NCI-H2081 treated with DMSO at 0.1 percent for 48 hours (cell line): ENCODE measurements around the gene PTK6.

Experiments used
- DNase-seq: peaks from one replicate; lab custom pipeline; 2025; lab: John Stamatoyannopoulos, UW

Gene PTK6

DNA sequence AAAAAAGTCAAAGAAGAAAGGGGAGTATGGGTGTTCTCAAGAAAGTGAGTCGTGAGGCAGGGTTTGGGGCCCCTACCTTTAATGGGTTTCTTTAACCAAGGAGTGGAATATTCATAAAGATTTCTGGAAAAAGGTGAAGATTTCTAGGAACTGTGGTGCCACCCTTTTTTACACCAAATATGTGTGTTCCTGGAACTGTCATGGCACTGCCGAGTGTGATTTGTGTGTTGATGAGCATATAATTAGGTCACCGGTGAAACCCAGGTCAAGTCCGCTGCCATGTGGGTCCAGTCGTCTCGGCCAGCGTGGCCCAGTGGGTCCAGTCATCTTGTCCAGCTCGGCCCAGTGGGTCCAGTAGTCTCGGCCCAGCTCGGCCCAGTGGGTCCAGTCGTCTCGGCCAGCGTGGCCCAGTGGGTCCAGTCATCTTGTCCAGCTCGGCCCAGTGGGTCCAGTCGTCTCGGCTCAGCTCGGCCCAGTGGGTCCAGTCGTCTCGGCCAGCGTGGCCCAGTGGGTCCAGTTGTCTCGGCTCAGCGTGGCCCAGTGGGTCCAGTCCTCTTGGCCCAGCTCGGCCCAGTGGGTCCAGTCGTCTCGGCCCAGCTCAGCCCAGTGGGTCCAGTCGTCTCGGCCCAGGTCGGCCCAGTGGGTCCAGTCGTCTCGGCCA is 30.0 kb downstream of the PTK6 start:
- no peak for DNase-seq

DNA sequence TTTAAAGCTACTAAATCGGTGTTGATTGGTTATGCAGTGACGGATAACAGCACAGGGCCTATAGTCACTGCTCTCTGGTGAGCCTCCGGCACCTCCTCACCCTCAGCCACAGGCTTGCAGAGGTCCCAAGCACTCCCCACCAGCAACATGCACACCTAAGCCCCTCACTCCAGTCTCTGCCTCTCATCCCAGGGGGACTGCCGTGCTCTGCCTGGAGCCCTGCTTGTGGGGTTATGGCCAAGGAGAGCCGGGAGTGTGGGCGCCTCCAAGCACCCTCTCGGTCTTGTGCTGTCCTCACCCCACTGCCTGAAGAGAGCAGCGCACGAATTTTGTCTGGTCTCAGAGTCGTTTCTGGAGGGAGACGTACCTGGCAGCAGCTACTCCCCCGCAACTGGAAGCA is 31.5 kb downstream of the PTK6 start:
- no peak for DNase-seq

DNA sequence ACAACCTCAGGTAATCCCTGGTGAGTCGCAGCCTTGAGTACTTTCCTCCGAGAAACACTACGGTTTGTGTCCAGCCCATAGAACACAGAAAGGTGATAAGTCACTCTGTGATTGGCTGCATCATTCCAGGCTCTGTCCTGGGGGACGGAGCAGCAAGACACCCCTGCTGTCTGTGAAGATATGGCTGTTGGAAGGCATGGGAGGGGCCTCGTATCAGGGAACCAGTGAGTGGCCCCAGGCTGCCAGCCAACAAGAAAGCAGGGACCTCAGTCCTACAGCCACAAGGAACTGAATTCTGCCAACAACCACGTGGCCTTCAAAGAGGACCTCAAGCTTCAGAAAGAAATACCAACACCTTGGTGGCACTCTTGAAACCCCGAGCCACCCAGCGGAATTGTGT is 31.9 kb downstream of the PTK6 start:
- no peak for DNase-seq

DNA sequence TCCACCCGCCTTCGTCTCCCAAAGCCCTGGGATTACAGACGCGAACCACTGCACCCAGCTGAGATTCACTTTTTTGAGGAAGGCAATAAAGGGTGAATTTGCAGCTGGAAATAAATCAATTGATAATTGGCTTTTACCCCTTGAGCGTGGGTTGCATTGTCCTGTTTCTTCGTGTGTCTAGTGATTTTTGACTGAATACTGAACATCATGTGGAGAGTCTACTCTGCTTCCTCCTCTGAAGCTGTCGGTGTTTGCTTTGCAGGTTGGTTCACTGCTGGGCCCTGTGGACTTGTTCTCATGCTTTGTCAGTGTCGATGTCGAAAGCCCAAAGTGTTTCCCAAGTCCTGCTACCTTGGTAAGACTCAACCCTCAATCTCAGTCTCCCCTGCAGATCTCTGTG is 32.5 kb downstream of the PTK6 start:
- DNase-seq, result no peak

DNA sequence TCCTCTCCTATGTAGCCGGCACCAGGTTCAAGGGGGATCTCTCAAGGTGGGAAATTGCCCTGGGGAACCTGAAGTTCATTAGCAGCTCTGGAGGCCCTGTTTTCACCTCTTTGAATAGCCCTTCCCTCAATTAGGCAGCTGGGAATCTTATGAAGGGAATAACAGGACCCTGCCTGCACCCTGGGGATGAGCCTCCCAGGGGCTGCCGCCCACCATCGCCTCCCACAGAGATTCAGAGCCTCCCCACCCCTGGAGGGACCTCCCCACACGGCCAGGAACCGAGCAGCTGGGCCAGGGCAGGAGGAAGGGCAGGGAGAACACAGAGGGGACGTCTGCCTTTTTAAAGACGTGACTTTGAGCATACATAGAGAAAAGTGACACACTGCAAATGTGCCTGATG is 33.7 kb downstream of the PTK6 start:
- no peak for DNase-seq

DNA sequence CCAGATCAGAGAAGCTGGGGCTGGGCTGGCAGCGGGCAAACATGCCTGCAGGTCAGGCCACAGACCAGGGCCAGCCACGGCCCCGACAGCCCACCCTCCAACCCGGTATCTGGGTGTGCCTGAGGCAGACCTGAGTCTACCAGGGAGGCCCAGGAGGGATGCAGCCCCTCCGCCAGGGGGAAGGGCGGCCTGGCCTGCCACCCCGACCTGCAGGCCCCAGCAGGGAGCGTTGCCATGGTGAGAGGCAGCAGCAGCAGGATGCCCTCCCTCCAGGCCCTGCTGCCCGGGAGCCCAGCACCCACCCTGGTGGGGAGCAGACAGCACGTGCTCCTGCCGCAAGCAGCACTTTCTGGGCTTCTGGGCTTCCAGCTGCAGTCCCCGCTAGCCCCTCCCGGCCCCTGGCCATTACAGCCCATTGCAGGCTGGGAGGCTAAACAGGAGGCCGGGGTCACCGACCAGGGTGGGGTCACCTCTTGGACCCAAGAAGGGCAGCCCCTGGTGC is 34.5 kb downstream of the PTK6 start:
- DNase-seq, result no peak

DNA sequence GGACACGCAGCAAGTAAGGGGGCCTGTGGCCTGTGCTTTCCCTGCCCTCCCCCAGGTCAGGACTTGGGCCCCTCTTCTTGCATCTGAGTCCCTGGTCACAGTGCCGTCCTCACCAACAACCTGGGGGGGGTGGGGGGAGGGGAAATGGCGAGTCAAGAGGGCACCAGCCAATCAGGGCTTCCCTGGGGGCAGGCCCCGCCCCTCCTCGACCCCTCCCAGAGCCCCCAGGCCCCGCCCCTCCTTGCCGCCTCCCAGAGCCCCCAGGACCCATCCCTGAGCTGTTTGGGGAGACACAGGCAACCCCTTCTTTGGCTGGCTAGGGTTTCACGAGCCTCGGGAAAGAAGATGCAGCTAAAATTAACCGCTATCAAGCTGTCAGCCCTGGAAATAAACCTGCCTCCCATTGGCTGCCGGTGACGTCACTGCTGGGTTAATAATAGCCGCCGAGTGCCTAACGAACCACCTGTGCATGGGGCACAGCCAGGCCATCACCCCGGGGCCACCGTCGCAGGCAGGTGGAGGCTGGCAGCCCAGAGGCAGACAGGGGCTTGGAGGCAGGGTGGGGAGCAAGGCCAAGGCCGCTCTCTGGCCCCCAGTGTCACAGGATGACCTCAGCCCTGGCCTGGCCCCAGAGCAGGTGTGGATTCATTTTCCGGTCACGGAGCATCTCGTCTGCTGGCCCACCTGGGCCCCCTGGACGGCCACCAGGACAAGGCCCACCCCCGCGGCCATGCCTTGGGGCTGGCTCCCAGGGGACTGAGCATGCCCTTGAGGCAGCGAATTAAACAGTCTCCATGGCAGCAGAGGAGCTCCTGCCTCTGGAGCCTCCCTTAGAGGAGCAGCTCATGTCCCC is 35.1 kb downstream of the PTK6 start:
- DNase-seq, result no peak

DNA sequence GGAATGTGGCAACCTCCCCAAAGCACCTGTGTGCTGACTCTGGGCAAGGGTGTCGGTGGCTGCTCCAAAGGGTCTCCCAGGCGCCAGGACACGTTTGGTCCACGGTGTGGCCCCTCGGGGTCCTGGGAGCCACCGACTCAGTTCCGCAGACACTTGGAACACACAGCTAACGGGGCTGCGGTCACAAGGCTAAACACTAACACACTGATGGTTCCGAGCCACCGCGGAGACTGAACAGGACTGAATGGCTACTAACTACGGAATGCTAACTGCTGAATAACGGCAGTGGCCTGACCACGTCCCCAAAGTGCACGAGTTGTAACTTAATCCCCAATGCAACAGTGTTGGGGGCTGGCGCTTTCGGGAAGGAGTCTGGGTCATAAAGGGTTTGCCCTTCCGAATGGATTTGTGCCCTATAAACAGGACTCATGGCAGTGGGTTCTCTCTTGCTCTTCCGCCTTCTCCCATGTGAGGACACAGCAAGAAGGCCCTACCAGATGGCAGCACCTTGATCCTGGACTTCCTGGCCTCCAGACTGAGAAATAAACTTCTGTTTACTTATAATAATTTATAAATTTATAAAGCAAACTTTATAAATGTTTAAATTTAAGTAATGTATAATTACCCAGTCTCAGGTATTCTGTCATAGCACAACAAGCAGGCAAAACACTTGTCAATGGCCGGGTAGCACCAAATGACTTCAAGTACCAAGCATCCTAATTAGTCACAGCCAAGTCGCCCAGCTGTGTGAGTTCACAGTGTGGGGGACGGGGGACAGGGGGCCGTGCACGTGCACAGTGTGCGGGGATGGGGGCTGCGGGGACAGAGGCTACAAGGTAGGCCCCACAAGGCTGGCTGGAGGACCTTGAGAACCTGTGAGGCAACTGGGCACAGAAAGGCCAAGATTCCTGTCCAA is 36.0 kb downstream of the PTK6 start:
- no peak for DNase-seq

DNA sequence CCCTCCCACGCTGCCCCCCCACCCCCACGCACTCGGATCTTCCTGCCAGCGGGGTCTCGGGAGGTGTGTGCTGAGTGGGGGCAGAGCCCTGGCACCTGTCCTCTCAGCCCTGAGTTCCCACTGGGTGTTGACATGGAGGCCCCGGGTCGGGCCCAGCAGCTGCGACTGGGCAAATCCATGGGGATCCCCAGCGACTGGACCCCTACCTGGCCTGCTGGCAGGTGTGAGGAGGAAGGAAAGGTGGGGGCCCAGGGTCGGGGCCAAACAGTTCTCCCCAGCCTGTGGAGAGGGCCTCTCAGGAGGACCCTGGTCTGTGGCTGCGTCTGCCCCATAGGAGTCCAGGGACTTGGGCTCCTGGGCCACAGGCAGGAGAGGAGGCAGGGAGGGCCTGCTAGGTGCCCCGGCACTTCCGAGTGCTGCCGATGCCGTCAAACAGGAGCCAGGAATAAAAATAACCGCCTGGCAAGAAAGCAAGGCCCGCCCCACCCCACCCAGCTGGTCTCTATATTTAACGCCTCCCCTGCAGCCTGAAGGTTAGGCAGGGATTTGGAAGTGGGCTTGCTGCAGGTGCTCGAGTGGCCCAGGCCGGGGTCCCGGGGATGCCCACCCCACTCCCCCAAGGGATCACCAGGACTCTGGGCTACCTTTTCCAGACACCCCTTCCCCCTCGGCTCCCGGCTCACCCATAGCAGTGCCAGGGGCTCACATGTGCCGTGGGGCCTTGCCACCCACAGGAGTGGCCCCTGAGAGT is 36.9 kb downstream of the PTK6 start:
- no peak for DNase-seq

DNA sequence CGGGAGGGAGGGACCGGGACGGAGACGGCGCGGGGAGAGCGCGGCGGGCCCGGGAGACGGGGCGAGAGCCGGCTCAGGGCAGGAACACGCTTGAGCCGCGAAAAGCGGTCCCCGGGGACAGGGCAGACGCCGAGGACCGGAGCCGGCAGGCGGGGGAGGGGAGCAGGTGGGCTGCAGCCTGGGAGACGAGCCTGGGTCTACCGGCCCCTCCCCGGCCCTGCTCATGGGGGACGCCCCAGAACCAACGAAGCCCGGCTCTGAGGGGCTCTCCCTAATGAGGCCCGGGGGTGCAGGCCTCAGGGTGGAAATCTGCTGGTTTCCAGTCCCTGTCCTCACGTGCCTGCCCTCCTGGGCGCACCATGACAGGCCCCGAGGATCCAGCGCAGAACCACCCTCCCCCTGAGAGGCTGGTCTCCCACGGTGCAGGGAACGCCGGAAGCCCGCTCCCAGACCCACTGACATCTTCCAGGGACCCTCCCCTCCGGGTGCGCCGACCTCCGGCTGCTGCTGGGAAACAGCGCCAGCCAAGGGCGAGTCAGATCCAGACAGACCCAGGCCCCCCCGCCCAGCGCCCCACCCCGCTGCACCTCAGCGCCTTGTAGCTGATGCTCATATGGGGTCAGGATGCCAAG is 37.7 kb downstream of the PTK6 start:
- no peak for DNase-seq

DNA sequence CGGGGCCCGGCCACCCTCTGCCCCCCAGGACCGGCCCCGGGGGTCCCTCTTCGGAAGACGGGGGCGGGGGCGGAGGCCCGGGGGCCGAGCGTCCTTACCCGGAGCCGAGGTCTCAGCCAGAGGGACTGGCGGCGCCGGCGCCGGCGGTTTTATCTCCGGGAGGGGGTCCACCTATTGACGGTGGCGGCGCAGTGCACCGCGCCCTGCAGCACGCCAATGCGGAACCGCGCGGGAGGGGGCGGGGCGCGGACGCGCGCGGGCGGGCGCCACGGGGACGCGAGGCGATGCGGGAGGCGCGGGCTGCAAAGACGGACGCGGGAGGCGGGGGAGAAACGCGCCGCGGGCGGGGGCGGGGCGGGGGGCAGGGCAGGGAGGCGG is 38.2 kb downstream of the PTK6 start, which contains the start of gene EEF1A2:
EEF1A2 (minus strand) TSS at position 124 of the 378 bp plus-strand sequence. CDS start 1,320 bp downstream, outside the sequence.
- no peak for DNase-seq

DNA sequence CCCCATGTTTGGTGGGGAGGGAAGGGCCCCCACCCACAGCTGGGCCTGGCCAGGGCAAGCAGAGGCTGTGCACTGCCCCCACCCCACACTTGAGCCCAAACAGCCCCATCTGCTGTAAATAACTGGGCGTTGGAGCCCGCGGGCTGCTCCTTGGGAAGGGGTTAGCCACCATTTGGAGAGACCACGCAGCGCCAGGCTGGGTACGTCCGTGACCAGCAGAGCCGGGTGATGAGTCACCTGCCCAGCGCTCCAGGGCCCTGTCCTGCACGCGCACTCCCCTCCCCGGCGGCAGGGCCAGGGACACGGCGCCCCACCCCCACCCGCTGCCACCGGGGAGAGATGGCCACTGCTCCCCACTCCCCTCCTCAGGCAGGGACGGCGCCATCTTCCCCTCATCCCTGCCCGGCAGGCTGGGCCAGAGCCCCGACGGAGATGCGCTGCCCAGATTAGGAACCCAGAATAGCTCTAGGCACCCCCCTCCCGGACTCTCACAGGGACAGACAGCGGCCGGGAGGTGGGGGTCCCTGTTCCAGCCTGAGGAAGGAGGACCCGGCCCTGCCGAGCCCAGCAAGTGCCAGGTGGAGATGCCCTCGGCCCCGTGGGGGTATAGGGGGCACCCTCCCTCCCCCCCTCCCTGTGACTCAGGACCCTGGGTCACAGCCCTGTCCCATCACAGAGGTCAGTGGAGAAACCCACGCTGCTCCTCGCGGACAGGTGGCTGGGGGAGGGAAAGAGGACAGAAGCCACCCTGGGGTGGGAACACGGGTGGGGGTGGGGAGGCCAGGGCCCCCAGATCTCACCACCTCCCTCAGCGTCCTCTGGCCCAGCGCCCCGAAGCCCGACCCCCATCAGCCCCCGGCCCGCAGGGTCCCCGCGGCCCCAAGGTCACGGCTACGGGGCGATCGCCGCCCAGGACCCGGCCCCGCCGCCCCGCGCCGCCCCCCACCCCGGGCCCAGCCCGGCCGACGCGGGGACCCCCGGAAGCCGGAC is 38.9 kb downstream of the PTK6 start:
- no peak for DNase-seq

DNA sequence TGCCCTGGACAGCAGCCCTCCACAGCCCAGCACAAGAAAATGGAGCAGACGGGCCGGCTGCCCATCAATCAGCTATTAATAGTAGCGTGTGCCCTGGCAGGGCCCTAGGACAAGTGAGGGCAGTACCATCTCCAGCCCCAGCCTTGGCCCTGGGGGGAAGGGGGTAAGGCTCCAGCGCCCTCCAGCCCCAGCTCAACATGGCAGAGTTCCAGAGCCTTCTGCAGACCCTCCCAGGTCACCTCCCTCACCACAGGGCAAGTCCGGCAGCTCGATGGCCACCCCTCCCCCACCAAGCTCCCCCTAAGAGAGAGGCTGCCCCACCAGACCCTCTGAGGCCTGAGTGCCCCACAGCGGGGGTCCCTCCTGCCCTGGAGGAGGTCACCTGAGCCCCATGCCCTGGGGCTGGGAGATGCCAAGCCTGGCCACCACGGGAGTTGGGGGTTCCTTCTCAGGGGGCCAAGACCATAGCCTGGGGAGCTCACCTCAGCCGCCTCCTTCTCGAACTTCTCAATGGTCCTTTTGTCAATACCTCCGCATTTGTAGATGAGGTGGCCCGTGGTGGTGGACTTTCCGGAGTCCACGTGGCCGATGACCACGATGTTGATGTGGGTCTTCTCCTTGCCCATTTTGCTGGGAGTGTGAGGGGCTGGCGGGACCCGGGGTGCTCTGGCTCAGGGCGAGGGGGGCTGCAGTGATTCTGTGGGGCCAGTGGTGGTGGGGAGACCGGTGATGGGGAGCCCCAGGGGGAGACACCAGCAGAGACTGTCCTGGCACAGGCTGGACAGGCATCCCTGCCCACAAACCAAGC is 39.8 kb downstream of the PTK6 start:
- DNase-seq, result no peak

DNA sequence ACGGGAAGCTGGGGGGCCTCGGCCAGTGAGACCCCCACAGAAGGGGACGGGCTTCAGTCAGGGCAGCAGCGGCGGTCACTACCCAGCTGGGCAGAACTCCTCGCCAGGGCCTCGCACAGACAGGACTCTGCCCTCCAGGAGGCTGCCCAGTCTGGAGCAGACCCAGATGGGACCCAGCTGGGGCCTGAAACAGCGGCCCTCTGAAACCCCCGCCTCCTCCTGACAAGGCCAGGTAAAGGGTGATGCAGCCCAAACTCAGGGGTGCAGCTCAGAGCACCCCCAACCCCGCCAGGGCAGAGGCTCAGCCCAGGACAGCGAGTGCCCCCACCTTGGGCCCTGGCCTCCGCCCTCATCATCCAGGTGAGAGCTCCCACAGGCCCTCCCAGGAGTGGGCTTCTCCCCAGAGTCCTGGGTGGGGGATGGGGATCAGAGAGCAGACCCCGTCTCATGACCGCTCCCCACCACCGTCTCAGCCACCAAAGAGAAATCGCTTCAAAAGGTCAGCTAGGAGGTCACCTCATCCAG is 40.5 kb downstream of the PTK6 start:
- DNase-seq, result no peak

DNA sequence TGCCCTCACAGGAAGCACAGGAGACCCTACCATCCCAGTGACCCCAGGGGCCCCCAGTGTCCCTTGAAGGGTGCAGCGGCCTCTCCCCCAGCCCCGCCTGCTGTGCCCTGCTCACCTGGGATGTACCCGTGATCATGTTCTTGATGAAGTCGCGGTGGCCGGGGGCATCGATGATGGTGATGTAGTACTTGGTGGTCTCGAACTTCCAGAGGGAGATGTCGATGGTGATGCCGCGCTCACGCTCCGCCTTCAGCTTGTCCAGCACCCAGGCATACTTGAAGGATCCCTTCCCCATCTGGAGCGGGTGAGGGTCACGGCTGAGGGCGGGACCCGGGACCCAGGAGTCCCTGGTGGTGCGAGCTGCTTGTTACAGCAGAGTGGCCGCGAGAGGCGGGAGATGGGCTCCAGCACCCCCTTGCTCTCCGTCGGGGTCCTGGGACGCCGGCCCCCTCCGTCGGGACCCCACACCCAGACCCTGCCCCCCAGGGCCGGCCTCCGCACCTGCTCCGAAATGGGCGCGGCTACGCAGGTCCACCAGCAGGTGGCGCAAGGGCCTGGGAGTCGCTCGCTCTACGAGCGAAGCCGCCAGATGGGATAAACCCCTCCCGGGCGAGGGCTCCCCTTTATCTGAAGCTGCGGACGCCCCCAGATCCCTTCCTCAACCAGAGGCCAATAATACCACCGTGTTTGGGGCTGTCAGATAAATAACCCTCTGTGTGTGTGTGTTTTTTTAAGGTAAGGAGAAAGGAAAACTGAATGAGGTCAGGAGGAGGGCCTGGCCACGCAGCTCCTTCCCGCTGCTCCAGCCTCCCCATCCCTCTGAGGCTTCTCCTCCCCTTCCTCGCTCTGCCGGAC is 41.2 kb downstream of the PTK6 start:
- no peak for DNase-seq

DNA sequence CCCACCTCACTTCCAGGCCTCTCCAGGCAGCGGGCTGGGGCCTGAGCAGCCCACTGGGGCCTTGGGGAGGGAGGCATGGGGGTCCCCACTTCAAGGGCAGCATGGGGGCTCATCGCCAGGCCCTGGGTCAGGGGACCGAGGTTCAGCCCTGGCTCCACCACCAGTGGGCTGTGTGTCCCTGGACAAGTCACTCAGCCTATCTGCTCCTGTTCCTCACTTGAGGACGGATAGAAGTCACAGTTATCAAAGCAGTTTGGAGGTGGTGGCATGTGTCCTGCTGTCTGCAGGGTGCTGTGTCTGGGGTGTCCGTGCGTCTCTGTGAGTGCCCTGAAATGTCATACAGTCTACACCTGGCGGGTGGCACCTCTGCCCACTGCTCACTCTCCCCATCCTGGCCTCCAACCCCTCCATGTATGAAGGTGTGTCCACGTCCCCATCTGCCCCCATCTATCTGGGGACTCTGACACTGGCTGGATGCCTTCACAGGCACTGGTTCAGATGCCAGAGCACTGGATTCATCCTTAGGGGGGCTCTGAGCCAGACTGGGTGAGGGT is 41.9 kb downstream of the PTK6 start:
- no peak for DNase-seq

DNA sequence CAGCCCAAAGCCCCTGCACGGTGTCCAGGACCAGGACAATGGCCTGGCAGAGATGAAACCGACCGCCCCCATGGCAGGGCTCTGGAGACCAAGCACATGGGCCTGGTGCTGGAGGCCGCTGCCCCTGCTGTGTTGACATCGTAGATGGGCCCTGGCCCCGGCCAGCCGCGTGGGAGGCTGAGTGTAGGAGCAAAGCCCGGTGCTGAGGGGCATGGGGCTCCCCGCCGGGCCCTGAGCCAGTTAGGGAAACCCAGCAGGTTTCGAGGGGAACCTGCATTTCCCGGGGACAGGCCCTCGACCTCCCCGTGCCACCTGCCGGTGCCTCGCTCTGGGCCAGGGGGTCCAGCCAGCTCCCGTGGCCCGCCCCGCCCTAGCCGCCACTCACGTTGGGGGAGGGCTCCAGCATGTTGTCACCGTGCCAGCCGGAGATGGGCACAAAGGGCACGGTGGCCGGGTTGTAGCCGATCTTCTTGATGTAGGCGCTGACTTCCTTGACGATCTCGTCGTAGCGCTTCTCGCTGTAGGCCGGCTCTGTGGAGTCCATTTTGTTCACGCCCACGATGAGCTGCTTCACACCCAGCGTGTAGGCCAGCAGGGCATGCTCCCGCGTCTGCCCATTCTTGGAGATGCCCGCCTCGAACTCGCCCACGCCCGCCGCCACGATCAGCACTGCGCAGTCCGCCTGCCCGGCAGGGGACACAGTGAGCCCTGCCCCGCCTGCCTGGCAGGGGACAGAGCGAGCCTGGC is 42.6 kb downstream of the PTK6 start:
- no peak for DNase-seq
